Mesenchymal stem cell (in vitro differentiated cells and primary cell): ENCODE measurements around the gene RAD52.

ENCODE experiments used
- DNase-seq: peaks from one replicate; pipeline ENCODE4 v3.0.0-alpha.2; 2013
- H2AFZ ChIP-seq: one replicate; pipeline ENCODE4 v1.6.1; 2013; ENCODE audit warnings: low read depth, mild to moderate bottlenecking, control low read depth, inconsistent platforms, low read length, moderate library complexity
- H2AK5ac ChIP-seq: 2 replicates; pipeline ENCODE4 v1.6.1; 2013; ENCODE audit warnings: low read length, moderate library complexity, mild to moderate bottlenecking, inconsistent platforms; ENCODE audit not compliant: severe bottlenecking
- H2BK120ac ChIP-seq: one replicate; pipeline ENCODE4 v1.6.1; 2013; ENCODE audit warnings: low read depth, mild to moderate bottlenecking, inconsistent platforms, low read length, moderate library complexity
- H2BK12ac ChIP-seq, 2 experiments: one replicate each; pipeline ENCODE4 v1.6.1; 2013; ENCODE audit warnings: inconsistent platforms in 2 of 2, low read length in 2 of 2, mild to moderate bottlenecking in 2 of 2, moderate library complexity in 2 of 2, control low read depth in 1 of 2
- H2BK15ac ChIP-seq: one replicate; pipeline ENCODE4 v1.6.1; 2013; ENCODE audit warnings: mild to moderate bottlenecking, low read depth, inconsistent platforms; ENCODE audit not compliant: poor library complexity, severe bottlenecking
- H2BK5ac ChIP-seq: 2 replicates; pipeline ENCODE4 v1.6.1; 2013; ENCODE audit warnings: low read depth, mild to moderate bottlenecking, low read length, control low read depth, inconsistent platforms; ENCODE audit not compliant: poor library complexity, severe bottlenecking
- H3K14ac ChIP-seq, 2 experiments: one replicate each; pipeline ENCODE4 v1.6.1; 2013; ENCODE audit warnings: inconsistent platforms in 2 of 2, low read length in 2 of 2, control low read depth in 1 of 2, mild to moderate bottlenecking in 1 of 2, moderate library complexity in 1 of 2
- H3K18ac ChIP-seq, 2 experiments: one replicate each; pipeline ENCODE4 v1.6.1; 2013; ENCODE audit warnings: inconsistent platforms in 2 of 2, low read length in 2 of 2, control low read depth in 1 of 2, low read depth in 1 of 2, mild to moderate bottlenecking in 1 of 2
- H3K23ac ChIP-seq, 2 experiments: one replicate each; pipeline ENCODE4 v1.6.1; 2013; ENCODE audit warnings: inconsistent platforms in 2 of 2, low read length in 2 of 2, mild to moderate bottlenecking in 2 of 2, moderate library complexity in 2 of 2, control low read depth in 1 of 2
- H3K27ac ChIP-seq: 2 replicates; pipeline ENCODE4 v1.5.1; 2013; ENCODE audit warnings: mild to moderate bottlenecking, moderate library complexity, low read length, control low read depth, inconsistent platforms; ENCODE audit not compliant: poor library complexity, severe bottlenecking
- H3K27me3 ChIP-seq, 2 experiments: 2 replicates each; pipeline versions ENCODE4 v1.6.1 to v1.7.0; 2013; ENCODE audit warnings: low read length in 2 of 2, mild to moderate bottlenecking in 2 of 2, moderate library complexity in 2 of 2, control low read depth in 1 of 2, inconsistent platforms in 1 of 2; ENCODE audit not compliant: control insufficient read depth in 1 of 2, insufficient read depth in 1 of 2
- H3K36me3 ChIP-seq, 2 experiments: 2 replicates each; pipeline versions ENCODE4 v1.6.1 to v1.7.0; 2013; ENCODE audit warnings: low read length in 2 of 2, control low read depth in 1 of 2, inconsistent platforms in 1 of 2, low read depth in 1 of 2, mild to moderate bottlenecking in 1 of 2; ENCODE audit not compliant: insufficient read depth in 2 of 2, control insufficient read depth in 1 of 2
- H3K4ac ChIP-seq, 2 experiments: one replicate each; pipeline ENCODE4 v1.6.1; 2013; ENCODE audit warnings: inconsistent platforms in 2 of 2, low read length in 2 of 2, mild to moderate bottlenecking in 2 of 2, moderate library complexity in 2 of 2, control low read depth in 1 of 2, low read depth in 1 of 2
- H3K4me1 ChIP-seq: 2 replicates; pipeline ENCODE4 v1.6.1; 2013; ENCODE audit warnings: low read depth, low read length, control low read depth; ENCODE audit not compliant: control insufficient read depth, insufficient read depth
- H3K4me2 ChIP-seq: 2 replicates; pipeline ENCODE4 v1.6.1; 2013; ENCODE audit warnings: low read length, mild to moderate bottlenecking, inconsistent platforms; ENCODE audit not compliant: poor library complexity, severe bottlenecking
- H3K4me3 ChIP-seq, 2 experiments: 2 replicates each; pipeline versions ENCODE4 v1.5.1 to v1.7.0; 2013; ENCODE audit warnings: low read length in 2 of 2, mild to moderate bottlenecking in 2 of 2, control low read depth in 1 of 2, low read depth in 1 of 2; ENCODE audit not compliant: insufficient read depth in 1 of 2
- H3K79me1 ChIP-seq: replicated peaks from 2 replicates; pipeline ENCODE4 v1.6.1; 2013; ENCODE audit warnings: mild to moderate bottlenecking, control low read depth, low read length, inconsistent platforms; ENCODE audit not compliant: poor library complexity, severe bottlenecking
- H3K9ac ChIP-seq: 2 replicates; pipeline ENCODE4 v1.7.0; 2013; ENCODE audit warnings: mild to moderate bottlenecking, low read length, moderate library complexity
- H3K9me3 ChIP-seq: 2 replicates; pipeline ENCODE4 v1.7.0; 2013; ENCODE audit warnings: mild to moderate bottlenecking, low read length; ENCODE audit not compliant: control insufficient read depth
- H4K8ac ChIP-seq: one replicate; pipeline ENCODE4 v1.6.1; 2013; ENCODE audit warnings: inconsistent platforms, mild to moderate bottlenecking, low read length, moderate library complexity
- H4K91ac ChIP-seq: one replicate; pipeline ENCODE4 v1.6.1; 2013; ENCODE audit warnings: mild to moderate bottlenecking, low read length, inconsistent platforms
- WGBS: methylation state at CpG from one replicate; pipeline ENCODE4 v1.1.7; 2013; ENCODE audit warnings: mixed read lengths; 5-methylcytosine and 5-hydroxymethylcytosine counted together

Gene RAD52

DNA sequence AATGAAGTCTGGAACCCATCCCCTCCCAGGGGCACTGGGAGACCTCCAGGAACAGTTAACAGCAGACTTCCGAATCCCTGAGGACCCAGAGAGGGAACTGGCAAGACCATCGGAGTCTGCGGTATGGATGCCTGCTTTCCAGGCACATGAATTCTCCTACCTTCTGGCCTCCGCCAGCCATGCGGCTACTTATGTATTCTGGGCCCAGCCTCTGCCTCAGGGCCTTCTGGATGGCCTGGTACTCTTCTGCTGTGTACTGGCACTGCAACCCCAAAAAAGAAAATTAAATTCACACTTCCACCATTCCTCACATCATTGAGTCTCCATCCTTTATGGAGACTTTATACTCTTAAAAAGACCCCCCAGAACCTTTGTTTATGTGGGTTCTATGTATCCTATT, 18.4 kb downstream of the RAD52 start:
- H2BK12ac ChIP-seq = no peak overlapping the region
- no peak overlapping the region for H4K8ac ChIP-seq
- DNase-seq = no peak
- no peak overlapping the region for H2AK5ac ChIP-seq
- H3K4ac ChIP-seq = no peak overlapping the region
- H3K27me3 ChIP-seq = no peaks in the 10 kb centered on the region
- no peak overlapping the region for H2BK120ac ChIP-seq
- H4K91ac ChIP-seq = no peak overlapping the region
- peaks cover 1% of the 10 kb centered on the region for H3K4me1 ChIP-seq
- H3K23ac ChIP-seq = no peak overlapping the region
- no peak overlapping the region for H2AFZ ChIP-seq
- peaks cover 21% of the 10 kb centered on the region for H3K79me1 ChIP-seq
- no peak overlapping the region for H3K18ac ChIP-seq
- H3K9me3 ChIP-seq = no peaks in the 10 kb centered on the region
- H3K14ac ChIP-seq = no peak overlapping the region
- 98% methylated on average over 5 of the region's 5 CpGs for WGBS
- H3K36me3 ChIP-seq = peaks cover 35 to 53% of the 10 kb centered on the region in 2 experiments
- H3K9ac ChIP-seq = no peak overlapping the region
- no peak overlapping the region for H2BK15ac ChIP-seq
- no peak overlapping the region for H3K4me2 ChIP-seq
- H3K27ac ChIP-seq = no peak overlapping the region
- H3K4me3 ChIP-seq = no peak overlapping the region
- no peak overlapping the region for H2BK5ac ChIP-seq

DNA sequence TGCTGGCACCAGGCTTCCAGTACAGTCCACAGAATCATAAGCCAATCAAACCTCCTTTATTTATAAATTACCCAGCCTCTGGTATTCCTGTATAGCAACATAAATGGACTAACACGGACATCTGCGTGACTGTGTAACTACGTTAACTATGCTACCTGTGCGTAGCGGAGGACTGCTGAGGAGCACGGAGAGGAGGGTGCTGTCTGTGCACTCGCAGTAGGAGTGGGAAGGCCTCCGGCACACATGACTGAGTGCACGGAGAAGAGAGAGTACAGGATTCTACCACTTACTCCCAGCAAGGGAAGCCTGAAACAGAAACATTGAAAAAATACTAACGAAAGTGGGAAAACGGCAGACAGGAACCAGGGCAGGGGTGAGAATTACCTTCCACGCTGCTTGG, 22.9 kb downstream of the RAD52 start:
- no peak overlapping the region for H3K4me2 ChIP-seq
- H3K27me3 ChIP-seq = no peaks in the 10 kb centered on the region
- H2BK5ac ChIP-seq = no peak overlapping the region
- H3K27ac ChIP-seq = no peak overlapping the region
- no peak overlapping the region for H4K91ac ChIP-seq
- H2AK5ac ChIP-seq = no peak overlapping the region
- no peak overlapping the region for H3K4ac ChIP-seq
- H3K23ac ChIP-seq = no peak overlapping the region
- no peak overlapping the region for H4K8ac ChIP-seq
- H2BK12ac ChIP-seq = no peak overlapping the region
- no peak overlapping the region for H2BK120ac ChIP-seq
- H3K9ac ChIP-seq = no peak overlapping the region
- no peak overlapping the region for H3K18ac ChIP-seq
- WGBS = 87% methylated on average over 12 of the region's 12 CpGs
- no peak overlapping the region for H3K4me3 ChIP-seq
- no peaks in the 10 kb centered on the region for H3K9me3 ChIP-seq
- no peaks in the 10 kb centered on the region for H3K4me1 ChIP-seq
- peaks cover 49 to 78% of the 10 kb centered on the region in 2 experiments for H3K36me3 ChIP-seq
- H3K14ac ChIP-seq = no peak overlapping the region
- DNase-seq = no peak
- H2BK15ac ChIP-seq = no peak overlapping the region
- H3K79me1 ChIP-seq = peaks cover 4% of the 10 kb centered on the region
- no peak overlapping the region for H2AFZ ChIP-seq

DNA sequence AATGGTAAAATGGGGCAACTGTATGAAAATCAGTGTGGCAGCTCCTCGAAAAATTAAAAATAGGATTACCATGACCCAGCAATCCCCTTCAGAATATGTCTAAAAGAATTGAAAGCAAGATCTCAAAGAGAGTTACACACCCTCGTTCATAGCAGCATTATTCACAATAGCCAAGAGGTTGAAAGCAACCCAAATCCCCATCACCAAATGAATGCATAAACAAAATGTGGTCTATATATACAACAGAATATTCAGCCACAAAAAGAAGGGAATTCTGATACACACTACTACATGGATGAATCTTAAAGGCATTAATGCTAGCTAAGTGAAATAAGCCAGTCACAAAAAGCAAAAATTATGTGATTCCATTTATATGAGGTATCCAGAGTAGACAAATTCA, 27.2 kb downstream of the RAD52 start:
- Histone ChIP-seq H2AK5ac (no peak overlapping the region), H3K4me2 (no peak overlapping the region), H3K18ac (no peak overlapping the region), H3K79me1 (peaks cover 16% of the 10 kb centered on the region), H3K14ac (no peak overlapping the region), H2BK120ac (no peak overlapping the region), H3K9ac (no peak overlapping the region), H3K27me3 (no peaks in the 10 kb centered on the region), H2AFZ (no peak overlapping the region), H3K9me3 (no peaks in the 10 kb centered on the region), H3K4me3 (no peak overlapping the region), H3K4me1 (no peaks in the 10 kb centered on the region), H2BK12ac (no peak overlapping the region), H3K23ac (no peak overlapping the region), H3K4ac (no peak overlapping the region), H4K91ac (no peak overlapping the region), H3K27ac (no peak overlapping the region), H4K8ac (no peak overlapping the region), H3K36me3 (peaks cover 44 to 67% of the 10 kb centered on the region in 2 experiments), H2BK5ac (no peak overlapping the region), H2BK15ac (no peak overlapping the region)
- no peak for DNase-seq
- WGBS = 93% methylated on average over 1 of the region's 2 CpGs

GRCh38 chr12:920676-921075, 28.8 kb downstream of the RAD52 start:
- Histone ChIP-seq H3K27ac (no peak overlapping the region), H4K91ac (no peak overlapping the region), H3K27me3 (no peaks in the 10 kb centered on the region), H3K79me1 (peaks cover 27% of the 10 kb centered on the region), H3K14ac (no peak overlapping the region), H2BK15ac (no peak overlapping the region), H3K9me3 (no peaks in the 10 kb centered on the region), H3K4me3 (no peak overlapping the region), H3K4me2 (no peak overlapping the region), H3K4me1 (peaks cover 3% of the 10 kb centered on the region), H2BK120ac (no peak overlapping the region), H2BK12ac (no peak overlapping the region), H3K18ac (no peak overlapping the region), H2AK5ac (no peak overlapping the region), H4K8ac (no peak overlapping the region), H2BK5ac (no peak overlapping the region), H3K4ac (no peak overlapping the region), H3K23ac (no peak overlapping the region), H2AFZ (no peak overlapping the region), H3K9ac (no peak overlapping the region), H3K36me3 (peaks cover 43 to 68% of the 10 kb centered on the region in 2 experiments)
- DNase-seq = no peak
- 100% methylated on average over 1 of the region's 1 CpG for WGBS
